Right lobe of liver (tissue), 6 donors: ENCODE measurements around the gene ARSA. TPM values are rescaled to one million over a fixed set of nuclear protein-coding genes. Genes with fewer than 3 reads are reported as not detected.

ENCODE experiments used
- ATAC-seq, 4 donors: fragments of 200-7000 bp; cut with Tn5 transposase; one replicate each; pipeline ENCODE4 v1.9.1; 2020; ENCODE audit warnings: mild to moderate bottlenecking in 4 of 4, moderate library complexity in 4 of 4
- DNase-seq, 3 donors: peaks; one replicate each; pipeline ENCODE4 v3.0.0-alpha.2; 2020
- H3K27ac ChIP-seq, 3 donors: fragments of 200-600 bp; one replicate each; pipeline ENCODE4 v1.8.0; 2022
- H3K27me3 ChIP-seq, 2 donors: fragments of 200-600 bp; one replicate each; pipeline ENCODE4 v1.8.0; 2022
- H3K36me3 ChIP-seq, 4 donors: fragments of 200-600 bp; sonication (generic) in 1 of 4; one replicate each; pipeline versions ENCODE4 v1.5.1 to v1.8.0; 2017 to 2022; ENCODE audit warnings: control low read depth in 1 of 4
- H3K4me1 ChIP-seq, 4 donors: fragments of 200-600 bp; sonication (generic) in 1 of 4; one replicate each; pipeline versions ENCODE4 v1.5.1 to v1.8.0; 2017 to 2022; ENCODE audit warnings: control low read depth in 1 of 4
- H3K4me3 ChIP-seq, 3 donors: fragments of 200-600 bp; one replicate each; pipeline ENCODE4 v1.8.0; 2022
- H3K9me3 ChIP-seq, 4 donors: fragments of 200-600 bp; sonication (generic) in 1 of 4; one replicate each; pipeline versions ENCODE4 v1.5.1 to v1.8.0; 2017 to 2022; ENCODE audit warnings: control low read depth in 1 of 4
- POLR2A ChIP-seq: fragments of 450-650 bp; IDR thresholded peaks from one replicate; pipeline ENCODE4 v1.6.1; 2017; ENCODE audit warnings: antibody characterized with exemption, mild to moderate bottlenecking
- WGBS: methylation state at CpG from one replicate; pipeline ENCODE4 v1.1.6; 2018; ENCODE audit warnings: low coverage, low lambda C conversion rate; ENCODE audit not compliant: insufficient coverage; ENCODE audit errors: missing lambda C conversion rate; 5-methylcytosine and 5-hydroxymethylcytosine counted together
- intact Hi-C, 2 donors: fragments of 100-400 bp; cut with DNase I; formaldehyde crosslinking; loops; one replicate each; pipeline versions ENCODE4 v1.11.2 to v1.14.1; 2022
- total RNA-seq, 6 experiments: library from RNA; depleted of rRNA in 2 of 6; stranded (reverse); fragments of >200 nt in 2 of 6; fragmentation: NEBNext Ultra II Directional in 3 of 6; extraction: Animal tissue kit (Norgen Biotek cat#: 25700) in 3 of 6; gene quantifications; one replicate each; pipeline versions ENCODE4 v1.1.0 to v1.2.4, GENCODE V29; 2016 to 2023
- TF ChIP-seq, protein P1 (sequence below), 4 donors: fragments of 200-600 bp in 3 of 4; fragments of 450-650 bp in 1 of 4; IDR thresholded peaks; one replicate each; pipeline versions ENCODE4 v1.5.1 to v1.8.0; 2016 to 2022; ENCODE audit warnings: antibody characterized with exemption in 4 of 4, mild to moderate bottlenecking in 2 of 4
- donor health status: DM: no; HTN: yes; CAD: no.
- donor health status: DM: no; HTN: no; CAD: no.
- donor health status: DM: no; HTN: no; CAD: no.
- donor health status: DM: no; HTN: yes; CAD: no.
- donor health status: DM: no; HTN: yes; CAD: no.

ARSA gene
- total RNA-seq, 6 experiments from 2014 or later = 20.8 to 47.3 (median 38.6) TPM

GRCh38 chr22:50626850-50627641 is 906 bp downstream of the ARSA start:
- Histone ChIP-seq H3K27me3 (no peaks in the 10 kb centered on the region), H3K9me3 (no peaks in the 10 kb centered on the region), H3K4me1 (peaks cover 0 to 12% (median 2%) of the 10 kb centered on the region in 4 donors), H3K4me3 (peak overlapping the region; percentile 85 to 89 (median 87)), H3K36me3 (no peaks in the 10 kb centered on the region), H3K27ac (peak overlapping the region; percentile 40 to 67 (median 64))
- WGBS = 50% methylated on average over 4 of the region's 42 CpGs
- TF ChIP-seq, protein P1, sequence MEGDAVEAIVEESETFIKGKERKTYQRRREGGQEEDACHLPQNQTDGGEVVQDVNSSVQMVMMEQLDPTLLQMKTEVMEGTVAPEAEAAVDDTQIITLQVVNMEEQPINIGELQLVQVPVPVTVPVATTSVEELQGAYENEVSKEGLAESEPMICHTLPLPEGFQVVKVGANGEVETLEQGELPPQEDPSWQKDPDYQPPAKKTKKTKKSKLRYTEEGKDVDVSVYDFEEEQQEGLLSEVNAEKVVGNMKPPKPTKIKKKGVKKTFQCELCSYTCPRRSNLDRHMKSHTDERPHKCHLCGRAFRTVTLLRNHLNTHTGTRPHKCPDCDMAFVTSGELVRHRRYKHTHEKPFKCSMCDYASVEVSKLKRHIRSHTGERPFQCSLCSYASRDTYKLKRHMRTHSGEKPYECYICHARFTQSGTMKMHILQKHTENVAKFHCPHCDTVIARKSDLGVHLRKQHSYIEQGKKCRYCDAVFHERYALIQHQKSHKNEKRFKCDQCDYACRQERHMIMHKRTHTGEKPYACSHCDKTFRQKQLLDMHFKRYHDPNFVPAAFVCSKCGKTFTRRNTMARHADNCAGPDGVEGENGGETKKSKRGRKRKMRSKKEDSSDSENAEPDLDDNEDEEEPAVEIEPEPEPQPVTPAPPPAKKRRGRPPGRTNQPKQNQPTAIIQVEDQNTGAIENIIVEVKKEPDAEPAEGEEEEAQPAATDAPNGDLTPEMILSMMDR (IDR thresholded peaks at IDR 0.05) = no peak
- no peak for TF ChIP-seq POLR2A
- intact Hi-C loops = loop anchor here in 1 of 2 donors (5.0 kb wide), 1 partner anchor 70 kb away; no protein-coding TSS in a partner anchor
- no peak for ATAC-seq
- peak in 1 of 3 donors; percentile 50 for DNase-seq

GRCh38 chr22:50626314-50626849 is 1.6 kb downstream of the ARSA start:
- ATAC-seq (no peak), DNase-seq (no peak)
- intact Hi-C loops = loop anchor here in 1 of 2 donors (5.0 kb wide), 1 partner anchor 71 kb away; no protein-coding TSS in a partner anchor
- no peak for TF ChIP-seq POLR2A
- TF ChIP-seq, protein P1 (IDR thresholded peaks at IDR 0.05) = no peak
- Histone ChIP-seq H3K9me3 (no peaks in the 10 kb centered on the region), H3K4me3 (no peak overlapping the region), H3K27ac (no peak overlapping the region), H3K27me3 (no peaks in the 10 kb centered on the region), H3K36me3 (no peaks in the 10 kb centered on the region), H3K4me1 (peaks cover 0 to 19% (median 5%) of the 10 kb centered on the region in 4 donors)
- 92% methylated on average over 4 of the region's 12 CpGs for WGBS

DNA sequence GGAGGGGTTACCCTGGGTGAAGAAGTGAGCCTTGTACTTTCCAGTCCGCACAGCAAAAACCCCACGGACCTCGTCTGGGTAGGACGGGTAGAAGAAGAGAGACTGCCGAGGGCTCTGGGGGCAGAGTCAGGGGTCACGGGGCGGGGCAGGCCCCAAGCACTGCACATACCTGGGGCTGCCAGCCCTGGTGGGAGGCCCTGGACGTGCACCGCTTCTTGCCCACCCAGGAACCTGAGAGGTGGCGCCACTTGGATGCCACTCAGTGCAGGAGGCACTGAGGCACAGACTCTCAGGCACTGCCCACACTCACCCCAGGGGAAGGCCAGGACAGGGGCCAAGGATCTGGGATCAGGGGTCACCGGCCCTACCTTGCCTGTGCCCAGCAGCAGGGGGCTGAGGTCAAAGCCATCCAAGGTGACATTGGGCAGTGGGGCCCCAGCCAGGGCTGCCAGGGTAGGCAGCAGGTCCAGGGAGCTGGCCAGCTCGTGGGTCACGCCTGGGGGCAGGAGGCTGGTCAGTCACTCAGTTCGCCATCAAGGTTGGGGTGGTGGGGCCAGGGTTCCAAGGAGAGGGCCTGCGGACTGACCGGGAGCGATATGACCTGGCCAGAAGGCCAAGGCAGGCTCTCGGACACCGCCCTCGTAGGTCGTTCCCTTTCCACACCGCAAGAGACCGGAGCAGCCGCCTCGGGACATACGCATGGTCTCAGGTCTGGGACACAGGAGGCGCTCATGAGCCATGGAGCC is 2.2 kb downstream of the ARSA start:
- Histone ChIP-seq H3K27me3 (no peaks in the 10 kb centered on the region), H3K36me3 (no peaks in the 10 kb centered on the region), H3K9me3 (no peaks in the 10 kb centered on the region), H3K4me1 (peaks cover 0 to 25% (median 6%) of the 10 kb centered on the region in 4 donors), H3K27ac (no peak overlapping the region), H3K4me3 (no peak overlapping the region)
- intact Hi-C loops = loop anchor here in 1 of 2 donors (5.0 kb wide), 1 partner anchor 72 kb away; no protein-coding TSS in a partner anchor
- WGBS = no CpG with 5 or more reads among the region's 27 CpGs
- TF ChIP-seq, protein P1 (IDR thresholded peaks at IDR 0.05) = peak in 2 of 4 donors; percentile 15 to 16
- no peak for TF ChIP-seq POLR2A
- no peak for ATAC-seq
- DNase-seq = no peak

DNA sequence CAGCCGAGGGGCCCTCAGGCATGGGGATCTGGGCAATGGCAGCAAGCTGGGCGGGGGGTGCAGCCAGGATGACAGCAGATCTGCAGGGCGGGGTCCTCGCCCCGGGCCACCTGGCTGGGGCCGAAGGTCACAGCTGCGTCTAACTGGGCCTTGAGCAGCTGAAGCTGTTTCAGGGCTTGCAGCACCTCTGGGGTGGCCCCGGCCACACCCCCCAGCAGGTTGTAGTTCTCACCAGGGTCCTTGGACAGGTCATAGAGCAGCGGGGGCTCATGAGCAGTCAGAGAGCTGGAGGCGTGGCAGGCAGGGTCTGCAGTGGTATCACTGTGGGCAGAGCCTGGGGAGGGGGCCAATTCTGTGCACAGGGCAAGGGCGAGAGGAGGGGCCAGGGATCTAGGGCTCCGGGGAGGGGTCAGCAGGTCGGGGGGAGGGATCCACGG is 2.8 kb downstream of the ARSA start:
- ATAC-seq (no peak), DNase-seq (no peak)
- H3K27me3 ChIP-seq = no peaks in the 10 kb centered on the region
- WGBS = no CpG with 5 or more reads among the region's 14 CpGs
- H3K4me1 ChIP-seq = peaks cover 0 to 28% (median 6%) of the 10 kb centered on the region in 4 donors
- H3K27ac ChIP-seq = no peak overlapping the region
- H3K9me3 ChIP-seq = no peaks in the 10 kb centered on the region
- TF ChIP-seq POLR2A = no peak
- TF ChIP-seq, protein P1 (IDR thresholded peaks at IDR 0.05) = no peak
- no peaks in the 10 kb centered on the region for H3K36me3 ChIP-seq
- H3K4me3 ChIP-seq = no peak overlapping the region
- intact Hi-C loops = loop anchor here in 1 of 2 donors (5.0 kb wide), 1 partner anchor 72 kb away; no protein-coding TSS in a partner anchor
